SK-N-MC (cell line): ENCODE measurements around the gene ISG20L2.

Source experiments
- EZH2 ChIP-seq: fragments of 200-600 bp; sonication (generic); IDR thresholded peaks from one replicate; pipeline ENCODE4 v1.6.1; 2017; ENCODE audit warnings: antibody characterized with exemption
- FOXP2 ChIP-seq: optimal IDR thresholded peaks from 2 replicates; pipeline ENCODE3; 2011; ENCODE audit warnings: mild to moderate bottlenecking, moderate library complexity; ENCODE audit not compliant: insufficient read depth; ENCODE audit errors: extremely low read length, control extremely low read depth
- POLR2AphosphoS5 ChIP-seq: IDR thresholded peaks from 2 replicates; pipeline ENCODE4 v1.6.1; 2012; ENCODE audit warnings: mild to moderate bottlenecking, low read depth, low read length, borderline replicate concordance

DNA sequence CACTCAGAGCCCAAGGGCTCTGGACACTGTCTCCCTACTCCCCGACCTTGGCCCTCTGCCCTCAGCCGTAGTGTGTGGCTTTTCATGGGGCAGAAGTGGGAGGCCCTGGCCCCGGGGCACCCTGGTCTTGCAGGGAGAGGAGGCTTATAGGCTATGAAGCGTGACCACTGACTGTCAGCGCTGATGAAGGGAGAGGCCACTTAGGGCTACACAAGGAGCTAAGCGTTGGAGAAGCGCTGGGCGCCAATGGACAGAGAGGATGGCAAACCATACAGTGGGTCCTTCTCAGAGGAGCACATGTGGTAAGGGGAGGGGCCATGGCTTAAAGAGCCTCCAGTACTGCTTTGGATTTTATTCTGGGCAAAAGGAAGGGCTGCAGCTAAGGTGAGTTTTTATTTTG is 31.1 kb downstream of the ISG20L2 start:
- TF ChIP-seq POLR2AphosphoS5, result no peak
- no peak for TF ChIP-seq EZH2
- no peak for TF ChIP-seq FOXP2
